ENCODE results near the gene SLX4.

The SLX4 gene

DNA sequence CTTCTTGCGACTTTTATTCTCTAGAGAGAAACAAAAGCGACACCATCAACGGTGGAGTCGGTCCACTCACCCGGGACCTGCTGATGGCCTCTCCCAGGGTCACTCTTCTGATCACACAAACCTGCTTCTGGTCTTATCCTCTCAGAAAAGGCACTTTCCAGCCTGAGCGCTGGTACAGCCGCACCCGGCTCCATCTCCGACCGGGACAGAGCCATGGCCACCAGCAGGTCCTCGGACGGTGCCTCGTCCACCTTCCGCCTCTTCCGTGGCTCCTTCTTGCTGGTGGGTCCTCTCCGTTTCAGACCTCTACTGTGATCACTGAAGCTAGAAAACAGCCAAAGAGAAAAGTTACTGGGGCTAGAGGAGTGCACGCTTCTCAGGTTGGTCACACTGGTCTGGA, 13.7 kb downstream of the SLX4 start:
- DNase-seq, result no peak

DNA sequence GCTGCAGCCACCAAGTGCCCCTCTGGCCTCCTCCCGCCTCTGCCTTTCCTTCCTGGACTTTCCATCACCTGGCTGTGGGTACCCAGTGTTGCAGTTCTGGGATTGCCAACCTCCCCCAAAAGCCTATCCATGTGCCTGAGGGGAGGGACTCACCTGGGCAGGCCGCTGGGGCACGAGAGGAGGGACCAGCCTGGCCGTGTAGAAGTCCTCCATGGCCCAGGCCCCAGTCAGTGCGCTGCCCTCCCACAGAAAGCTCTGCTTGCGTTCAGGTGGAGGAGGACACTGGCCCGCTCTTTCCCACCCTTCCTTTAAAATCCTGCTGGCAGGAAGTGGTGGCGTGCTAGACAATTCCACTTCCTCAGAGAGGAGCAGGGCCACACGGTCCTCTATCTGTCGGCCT, 14.2 kb downstream of the SLX4 start:
- DNase-seq, result no peak

DNA sequence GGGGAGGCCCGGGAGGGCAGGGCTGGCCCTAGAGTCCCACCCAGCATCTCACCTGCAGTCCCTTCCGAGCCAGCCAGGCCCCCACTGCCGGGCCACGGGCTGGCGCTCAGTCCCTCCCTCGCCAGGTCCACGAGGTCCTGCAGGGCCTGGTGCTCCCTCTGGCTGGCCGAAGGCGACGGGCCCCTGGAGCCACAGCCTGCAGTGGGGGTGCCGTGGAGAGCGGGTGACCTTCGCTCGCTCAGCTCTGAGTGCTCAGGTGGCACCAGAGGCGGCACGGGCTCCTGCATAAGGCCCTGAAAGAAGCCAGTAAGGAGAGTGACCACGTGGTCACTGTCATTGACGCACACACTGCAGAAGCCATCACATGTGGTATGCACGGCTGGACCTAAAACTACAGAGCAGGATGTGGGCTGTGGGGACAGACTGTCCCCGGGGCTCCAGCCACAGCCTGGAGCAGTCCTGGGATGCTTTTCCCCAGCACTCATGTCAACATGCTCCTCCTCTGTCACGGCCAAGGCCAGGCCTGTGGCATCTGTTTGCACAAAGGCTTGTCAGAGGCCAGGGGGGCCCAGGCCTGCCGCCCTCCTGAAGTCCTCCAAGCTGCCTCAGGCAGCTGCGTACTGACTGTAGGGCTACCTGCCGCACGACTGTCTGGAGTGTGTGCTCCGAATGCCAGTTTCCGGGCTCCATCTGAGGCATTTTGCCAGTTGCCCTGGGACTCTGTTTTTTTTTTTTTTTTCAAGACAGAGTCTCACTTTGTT, 15.1 kb downstream of the SLX4 start:
- no peak for DNase-seq

DNA sequence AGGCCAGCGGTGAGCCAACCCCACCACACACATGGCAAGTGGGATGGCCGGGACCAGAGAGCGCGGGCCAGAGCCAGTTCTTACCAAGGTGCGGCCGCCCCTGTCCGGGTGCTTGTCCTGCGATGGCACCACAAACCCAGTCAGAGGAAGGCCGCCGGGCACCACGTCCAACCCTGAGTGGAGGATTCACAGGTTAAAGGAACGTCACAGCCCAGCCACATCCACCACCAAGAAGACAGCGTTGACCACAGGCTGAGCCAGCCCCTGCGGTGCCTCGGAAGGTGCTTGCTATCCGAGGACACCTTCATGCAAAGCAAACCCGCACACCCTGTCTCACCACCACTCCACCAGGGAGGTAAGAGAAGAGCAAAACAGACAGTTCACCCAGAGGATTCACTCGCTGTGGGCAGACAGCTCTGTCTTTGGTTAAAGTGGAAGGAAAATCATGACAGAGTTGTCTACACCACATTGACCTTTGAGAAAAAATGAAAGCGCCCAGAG, 15.8 kb downstream of the SLX4 start:
- no peak for DNase-seq

DNA sequence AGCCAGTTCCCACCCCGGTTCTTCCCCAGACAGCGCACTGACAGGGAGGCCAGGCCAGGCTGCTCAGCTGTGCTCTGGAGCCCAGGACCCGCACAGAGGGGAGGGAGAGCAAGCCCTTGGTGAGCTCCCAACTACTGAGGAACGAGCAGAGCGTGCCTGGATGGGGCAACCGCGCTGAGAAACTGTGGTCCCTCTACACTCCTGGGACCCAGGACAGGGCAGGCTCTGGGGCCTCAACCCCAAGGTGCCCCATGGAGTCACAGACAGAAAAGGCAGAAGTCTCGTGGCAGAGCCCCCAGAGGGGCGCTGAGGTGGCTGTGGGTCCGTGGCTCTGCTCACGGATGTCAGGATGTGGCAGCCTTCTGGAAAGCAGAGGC, 16.3 kb downstream of the SLX4 start:
- no peak for DNase-seq

DNA sequence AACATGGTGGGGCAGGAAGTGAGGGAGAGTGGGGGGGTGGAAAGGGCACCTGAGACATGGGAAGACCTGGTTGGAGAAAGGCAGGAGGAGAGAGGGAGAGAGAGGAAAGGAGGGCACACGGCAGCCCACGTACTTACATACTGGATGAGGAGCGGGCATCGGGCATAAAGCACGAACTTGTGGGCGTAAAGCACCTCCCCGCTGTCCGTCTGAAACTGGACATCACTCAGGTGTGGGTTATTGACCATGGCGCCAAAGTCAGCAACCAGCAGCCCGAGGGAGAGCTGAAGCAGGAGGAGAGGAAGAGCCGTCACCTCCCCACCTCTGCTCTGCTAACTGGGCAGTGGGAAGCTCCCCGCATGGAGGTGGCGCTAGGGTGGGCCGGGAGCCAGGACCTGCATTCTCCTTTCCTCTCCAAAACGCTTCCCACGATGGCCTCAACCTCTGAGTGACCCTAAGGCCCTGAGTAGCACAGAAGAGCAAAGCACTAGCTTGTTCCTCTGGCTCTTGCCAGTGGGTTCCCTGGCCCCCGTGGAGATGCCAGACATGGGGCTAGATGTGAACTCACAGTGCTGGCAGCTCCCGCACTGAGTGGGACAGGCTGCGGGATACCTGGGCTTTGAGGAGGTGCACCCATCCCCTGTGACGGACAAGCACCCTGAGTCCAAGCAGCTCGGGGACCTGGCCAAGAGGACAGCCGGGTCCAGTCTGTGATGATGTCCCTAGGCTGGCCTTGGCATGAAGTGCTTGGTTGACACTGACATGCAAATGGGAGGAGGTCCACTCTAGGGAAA, 16.9 kb downstream of the SLX4 start:
- DNase-seq, result no peak

DNA sequence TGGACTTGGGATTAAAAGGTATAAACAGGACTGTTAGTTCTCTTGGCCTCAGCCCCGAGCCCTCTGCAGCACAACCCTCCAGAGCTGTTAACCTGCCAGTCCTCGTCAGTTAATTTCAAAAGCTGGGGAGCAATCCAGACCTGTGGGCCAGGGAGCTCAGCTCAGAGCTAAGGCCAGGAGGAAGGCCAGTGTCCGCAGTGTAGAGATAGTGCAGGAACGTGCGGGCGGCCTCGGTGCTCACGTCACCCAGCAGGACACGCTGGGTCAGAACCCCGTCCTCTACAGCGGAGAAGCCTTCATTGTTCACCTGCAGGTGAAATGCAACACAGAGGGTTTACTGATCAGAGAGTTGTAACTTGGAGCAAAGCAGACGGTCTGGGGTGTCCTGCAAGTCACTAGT, 18.8 kb downstream of the SLX4 start:
- no peak for DNase-seq

DNA sequence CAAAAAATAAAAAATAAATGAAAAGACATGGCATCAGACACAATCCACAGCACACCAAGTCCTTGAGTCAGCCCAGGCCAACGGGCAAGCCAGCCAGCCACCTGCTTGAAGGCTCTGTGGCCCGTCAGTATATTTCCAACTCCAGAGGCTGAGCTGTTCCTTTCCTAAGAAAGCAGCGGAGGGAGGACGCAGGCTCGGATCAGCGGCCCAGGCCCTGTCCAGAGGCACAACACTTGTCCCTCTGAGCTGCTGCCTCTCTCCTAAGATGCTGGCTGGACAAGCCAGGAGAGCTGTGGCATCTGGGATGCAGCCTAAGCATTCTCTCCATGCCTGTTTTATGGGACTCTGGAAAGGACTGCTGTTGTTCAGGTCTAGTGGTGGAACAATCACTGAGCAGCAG, 19.4 kb downstream of the SLX4 start:
- DNase-seq, result no peak

DNA sequence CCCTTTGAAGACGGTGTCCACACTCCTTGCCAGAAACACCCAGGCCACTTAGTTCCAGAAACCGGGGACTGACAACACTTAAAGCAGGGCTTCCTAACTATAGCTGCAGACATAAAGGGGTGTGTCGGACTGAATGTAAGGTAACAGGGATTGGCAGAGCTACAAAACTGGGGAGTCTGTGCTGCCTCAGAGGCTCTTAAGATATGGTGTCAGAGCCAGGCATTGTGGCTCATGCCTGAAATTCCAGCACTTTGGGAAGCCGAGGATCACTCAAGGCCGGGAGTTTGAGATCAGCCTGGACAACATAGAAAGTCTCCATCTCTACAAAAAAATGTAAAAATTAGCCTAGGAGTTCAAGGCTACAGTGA, 20.0 kb downstream of the SLX4 start:
- DNase-seq, result no peak

DNA sequence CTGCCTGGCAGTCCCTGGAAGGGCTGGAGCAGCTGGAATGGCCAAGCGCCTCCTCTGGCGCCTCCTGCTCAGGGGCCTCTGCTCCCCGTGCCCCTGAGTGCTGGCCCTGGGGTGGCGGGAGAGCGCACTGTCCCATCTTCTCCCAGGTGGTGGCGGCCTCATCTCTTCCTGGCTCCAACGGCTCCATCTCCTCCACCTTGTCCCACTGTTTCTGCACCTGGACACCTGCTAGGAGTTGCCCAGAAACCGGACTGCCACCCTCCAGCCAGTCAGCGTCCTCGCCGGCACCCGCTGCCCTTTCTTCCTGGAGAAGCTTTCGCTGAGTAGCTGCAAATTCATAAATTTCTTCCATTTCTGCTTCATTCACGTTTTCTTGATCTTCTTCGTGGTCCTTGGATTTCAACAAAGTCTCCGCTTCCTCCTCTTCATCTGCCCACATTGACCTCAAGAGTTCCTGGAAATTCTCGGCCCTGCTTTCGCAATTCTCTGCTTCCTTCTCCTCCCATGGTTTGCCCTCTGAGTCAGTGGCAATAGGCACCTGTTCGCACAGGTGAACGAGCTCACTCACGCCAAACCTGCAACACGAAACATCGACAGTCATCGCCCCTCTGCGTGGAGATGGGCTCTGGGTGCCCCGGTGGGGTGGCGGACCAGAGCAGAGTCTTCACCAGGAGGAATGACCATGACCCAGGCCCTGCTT, 20.5 kb downstream of the SLX4 start:
- no peak for DNase-seq

DNA sequence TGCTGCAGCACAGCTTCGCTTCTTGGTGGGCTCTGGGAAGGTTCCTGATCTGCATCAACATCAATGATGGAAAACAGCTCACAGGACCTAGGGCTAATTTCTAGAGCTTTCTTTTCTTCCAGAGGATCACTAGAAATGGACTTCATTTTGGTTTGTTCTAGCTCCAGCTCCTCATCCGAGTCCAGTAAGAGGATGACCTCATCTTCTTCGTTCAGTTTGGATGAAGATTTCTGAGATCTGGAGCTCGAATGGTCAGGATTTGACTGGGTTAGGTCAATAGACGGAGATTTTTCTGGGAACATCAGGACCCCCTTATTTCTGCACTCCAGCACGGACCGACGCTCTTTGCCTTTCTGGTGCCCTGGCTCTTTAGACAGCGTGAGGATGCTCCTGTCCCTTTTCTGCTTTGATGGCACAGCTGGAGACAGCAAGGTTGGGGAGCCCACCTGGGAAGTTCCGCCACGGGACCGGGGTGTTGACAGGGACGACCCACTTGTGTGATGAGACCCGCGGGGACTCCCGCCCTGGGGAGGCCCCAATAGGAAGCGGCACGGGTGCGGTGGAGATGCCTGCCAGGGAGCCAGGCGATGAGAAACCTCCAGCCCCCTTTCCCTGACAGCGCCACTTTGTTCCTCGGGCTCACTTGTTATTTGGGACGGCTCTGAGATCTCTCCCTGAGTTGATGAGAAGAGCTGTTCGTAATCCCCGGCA, 21.3 kb downstream of the SLX4 start:
- no peak for DNase-seq

DNA sequence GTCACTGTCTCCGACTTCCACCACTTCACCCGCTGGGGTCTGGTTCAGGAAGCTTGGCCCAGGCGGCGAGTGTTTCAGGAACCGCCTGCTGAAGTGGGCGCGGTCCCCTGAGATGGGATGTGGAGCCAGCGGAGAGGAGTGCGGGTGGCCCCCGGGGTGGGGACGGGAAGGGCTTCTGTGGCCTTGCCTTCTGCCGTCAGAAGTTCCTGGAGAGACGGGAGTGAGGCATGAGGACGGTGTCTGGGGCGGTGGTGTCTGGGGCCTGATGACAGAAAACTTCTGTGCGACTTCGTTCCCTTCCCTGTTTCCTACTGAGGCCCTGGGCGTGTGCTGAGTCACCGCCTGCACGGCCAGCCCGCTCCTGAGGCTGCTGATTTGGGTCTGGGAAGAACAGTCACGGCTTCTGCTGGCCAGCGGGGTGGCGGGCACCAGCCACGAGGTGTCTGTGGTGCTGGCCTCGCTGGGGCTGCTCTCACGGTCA, 21.9 kb downstream of the SLX4 start:
- DNase-seq, result no peak

DNA sequence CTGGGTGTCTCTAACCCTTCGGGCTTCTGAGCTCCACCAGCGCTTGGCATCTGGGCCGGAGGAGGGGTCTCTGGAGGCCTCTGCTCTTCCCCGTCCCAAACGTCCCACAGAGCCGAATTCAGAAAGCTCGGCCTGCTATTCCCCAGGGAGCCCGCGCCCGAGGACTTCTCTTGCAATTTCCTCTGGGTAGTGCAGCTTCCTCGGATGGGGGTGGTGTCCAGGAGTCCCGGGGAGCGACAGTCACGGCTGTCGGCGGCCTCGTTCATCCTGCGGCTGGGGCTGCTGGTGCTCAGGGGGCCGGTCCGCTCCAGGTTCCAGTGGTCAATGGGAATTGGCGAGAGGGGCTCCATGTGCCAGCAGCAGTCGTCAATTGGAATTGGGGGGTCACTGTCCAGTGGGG, 22.4 kb downstream of the SLX4 start:
- no peak for DNase-seq

DNA sequence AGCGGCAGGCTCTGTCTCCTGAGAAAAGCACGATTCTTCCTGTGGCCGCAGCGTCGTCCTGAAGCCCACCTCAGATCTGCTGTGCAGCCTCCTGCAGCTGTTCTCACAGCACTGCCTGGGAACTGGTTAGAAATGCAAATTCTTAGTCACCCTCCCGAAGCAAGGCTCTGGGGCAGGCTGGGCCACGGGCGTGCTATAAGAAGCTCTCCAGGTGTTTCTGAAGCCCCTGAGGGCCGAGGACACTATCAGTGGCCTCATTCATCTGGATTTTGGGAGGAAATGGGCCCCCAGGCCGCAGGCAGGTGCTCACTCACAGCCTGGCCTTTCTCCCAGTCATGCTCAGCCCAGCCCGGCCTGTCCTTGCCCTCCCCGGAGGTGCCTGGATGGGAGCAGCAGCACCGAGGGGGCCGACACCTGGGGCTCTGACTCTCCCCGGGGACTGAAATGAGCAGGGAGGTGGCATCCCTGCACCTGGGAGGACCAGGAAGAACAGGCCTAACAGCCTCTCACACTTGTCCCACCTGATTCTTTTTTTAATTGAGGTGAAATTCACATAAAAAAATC, 23.8 kb downstream of the SLX4 start:
- DNase-seq, result no peak

DNA sequence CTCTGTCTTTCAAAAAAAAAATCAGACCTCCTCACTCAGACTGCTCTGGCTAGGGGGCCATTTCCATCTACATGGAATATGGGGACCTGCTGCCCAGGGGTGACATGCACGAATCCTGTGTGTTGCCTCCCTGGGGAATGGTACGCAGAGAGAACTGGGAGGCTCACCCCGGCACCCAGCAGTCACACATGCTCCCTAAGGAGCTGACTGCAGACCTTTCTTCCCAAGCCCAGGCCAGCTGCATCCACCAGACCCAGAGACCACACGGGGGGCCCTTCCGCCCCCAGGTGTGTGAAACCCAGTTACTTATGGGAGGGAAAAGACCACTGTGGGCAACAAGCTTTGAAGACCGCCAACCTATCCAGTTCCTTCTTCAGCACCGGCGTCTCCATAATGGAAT, 27.0 kb downstream of the SLX4 start:
- DNase-seq, result no peak

DNA sequence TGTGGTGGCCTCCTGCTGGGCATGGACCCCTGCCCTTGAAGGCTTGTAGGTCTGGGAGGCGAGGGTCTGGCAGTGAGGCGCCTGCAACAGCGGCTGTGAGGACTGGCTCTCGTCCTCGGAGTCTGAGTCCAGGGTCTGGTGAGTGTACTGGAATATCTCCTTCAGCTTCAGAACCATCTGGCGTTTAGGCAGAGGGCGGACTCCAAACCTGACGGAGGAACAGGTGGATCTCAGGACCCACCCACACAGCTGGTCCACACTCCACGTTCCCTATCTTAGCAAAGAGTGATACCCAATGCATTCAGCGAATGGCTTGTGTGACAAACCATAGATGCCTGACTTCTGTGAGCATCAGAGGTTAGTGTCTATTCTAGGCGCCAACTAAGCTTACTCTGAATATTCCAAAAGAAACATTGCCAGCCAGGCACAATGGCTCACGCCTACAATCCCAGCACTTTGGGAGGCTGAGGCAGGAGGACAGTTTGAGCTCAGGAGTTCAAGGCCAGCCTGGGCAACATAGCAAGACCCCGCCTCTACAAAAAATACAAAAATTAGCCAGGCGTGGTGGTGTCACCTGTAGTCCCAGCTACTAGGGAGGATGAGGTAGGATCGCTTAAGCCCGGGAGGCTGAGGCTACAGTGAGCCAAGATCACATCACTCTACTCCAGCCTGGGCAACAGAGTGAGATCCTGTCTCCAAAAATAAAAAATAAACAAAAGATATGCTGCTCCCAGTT, 27.9 kb downstream of the SLX4 start:
- no peak for DNase-seq

DNA sequence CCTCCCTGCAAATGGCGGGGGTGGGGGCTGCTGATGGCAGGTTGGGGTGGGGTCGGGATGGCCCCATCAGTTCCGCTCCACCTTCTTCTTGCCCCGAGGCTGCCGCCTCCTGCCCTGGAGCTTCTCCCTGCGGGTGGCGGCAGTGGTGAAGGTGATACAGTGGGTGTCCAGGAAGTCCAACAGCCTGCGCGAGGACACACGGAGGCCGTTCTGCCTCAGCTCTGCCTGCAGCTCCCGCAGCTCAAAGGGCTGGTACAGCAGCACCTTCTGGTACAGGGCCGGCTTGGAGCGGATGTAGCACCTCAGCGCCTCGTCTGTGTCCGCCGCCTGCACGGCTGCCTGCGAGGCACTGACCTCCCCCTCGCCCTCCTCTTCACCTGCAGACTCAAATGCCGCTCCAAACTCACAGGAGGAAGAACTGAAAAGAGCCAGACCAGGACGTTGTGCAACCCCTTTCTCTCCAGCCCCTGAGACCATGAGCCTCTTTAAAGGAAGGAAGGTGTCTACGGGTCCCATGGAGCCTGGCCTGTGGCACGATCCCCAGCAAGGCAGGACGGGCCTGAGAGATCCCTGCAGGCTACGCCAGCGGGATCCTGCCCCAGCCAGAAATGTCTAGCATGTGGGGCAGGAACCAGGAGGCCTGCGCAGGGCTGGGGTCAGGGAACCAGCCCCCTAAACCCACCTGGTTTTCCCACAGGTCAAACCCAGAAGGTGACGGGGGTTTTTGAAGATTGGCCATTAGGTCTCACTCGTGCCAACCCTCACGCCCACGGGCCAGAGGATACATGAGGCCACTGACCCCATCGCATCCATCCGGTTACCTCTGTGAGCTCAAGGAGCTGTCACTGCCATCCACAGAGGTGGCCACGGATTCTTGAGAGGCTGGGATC, 28.9 kb downstream of the SLX4 start:
- no peak for DNase-seq

DNA sequence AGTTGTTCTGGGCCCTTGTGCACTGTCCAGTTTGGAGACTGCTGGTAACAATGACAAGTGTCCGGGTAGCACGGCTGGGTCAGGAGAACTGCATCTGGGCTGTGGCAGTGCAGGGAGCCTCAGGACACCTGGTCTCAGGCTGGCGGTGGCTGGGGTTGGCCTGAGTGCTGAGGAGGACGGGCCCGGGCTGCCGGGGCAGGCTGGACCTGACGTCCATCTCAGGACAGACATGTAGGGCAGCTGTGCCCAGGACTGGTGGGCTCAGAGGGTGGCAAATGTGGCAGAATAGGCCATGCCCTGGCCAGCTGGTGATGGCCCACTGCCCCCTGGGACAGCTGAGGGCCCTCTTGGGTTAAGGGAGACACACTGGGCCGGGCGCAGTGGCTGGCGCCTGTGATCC, 30.0 kb downstream of the SLX4 start:
- no peak for DNase-seq

DNA sequence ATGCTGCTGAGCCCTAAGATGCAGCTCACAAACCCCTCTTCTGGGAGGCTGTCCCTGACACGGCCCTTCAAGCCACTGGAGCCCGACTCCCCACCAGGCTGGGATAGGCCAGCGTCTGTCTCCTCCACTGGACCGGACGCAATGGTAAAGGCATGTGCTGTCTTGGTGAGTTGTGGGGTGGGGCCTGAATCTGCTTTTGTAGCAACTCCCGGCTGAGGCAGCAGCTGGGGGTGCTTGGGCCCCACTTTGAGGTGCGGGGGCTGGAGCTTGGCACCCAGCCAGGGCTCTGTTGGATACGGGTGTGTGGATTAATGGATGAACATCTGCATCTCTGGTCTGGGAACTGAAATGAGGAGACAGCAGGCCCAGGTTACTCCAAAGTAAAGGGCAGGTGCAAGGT, 30.7 kb downstream of the SLX4 start:
- DNase-seq, result peak; percentile 46

DNA sequence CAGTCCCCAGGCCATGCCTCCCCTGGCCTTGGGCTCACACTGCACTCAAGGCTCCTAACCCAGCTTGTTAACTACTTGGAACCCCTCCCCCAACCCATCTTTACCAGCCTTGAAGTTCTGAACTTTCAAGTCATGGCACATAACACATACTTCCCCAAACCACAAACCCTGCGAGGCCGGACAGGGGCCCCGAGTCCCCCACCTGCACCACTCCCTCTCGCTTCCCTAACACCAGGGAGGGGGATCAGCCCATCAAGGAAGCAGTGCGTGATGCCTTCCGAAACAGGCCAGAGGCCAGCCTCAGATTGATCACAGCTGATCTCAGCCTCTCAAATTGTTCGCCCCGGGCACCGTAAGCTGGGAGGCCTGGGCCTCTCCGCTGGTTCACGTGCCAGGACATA, 31.2 kb downstream of the SLX4 start:
- DNase-seq, result peak; percentile 25

DNA sequence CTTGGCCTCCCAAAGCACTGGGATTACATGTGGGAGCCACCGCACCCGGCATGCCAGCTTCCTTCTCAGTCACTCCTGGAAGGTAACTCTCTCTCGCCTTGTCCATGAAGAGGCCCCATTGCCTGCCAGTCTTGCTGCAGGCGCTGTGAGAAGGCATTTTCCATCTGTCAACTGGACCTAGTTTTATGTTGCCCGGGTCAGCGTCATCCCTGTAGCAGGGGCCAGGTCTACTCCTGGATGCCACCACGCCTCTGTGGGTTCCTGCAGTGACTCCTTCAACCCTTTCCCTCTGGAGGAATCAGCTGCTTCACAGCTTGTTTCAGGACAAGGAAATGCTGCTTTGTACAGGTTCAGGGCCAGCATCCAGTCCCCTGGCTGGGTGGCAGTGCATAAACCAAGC, 31.6 kb downstream of the SLX4 start:
- no peak for DNase-seq
